GM19193 (cell line): Measurements from ENCODE around the gene BRIP1.

ENCODE experiments used
- POLR2A ChIP-seq: IDR thresholded peaks from 4 replicates; pipeline ENCODE4 v1.6.1; 2011; ENCODE audit not compliant: insufficient read depth, insufficient read length; ENCODE audit errors: extremely low read depth

BRIP1 gene

DNA sequence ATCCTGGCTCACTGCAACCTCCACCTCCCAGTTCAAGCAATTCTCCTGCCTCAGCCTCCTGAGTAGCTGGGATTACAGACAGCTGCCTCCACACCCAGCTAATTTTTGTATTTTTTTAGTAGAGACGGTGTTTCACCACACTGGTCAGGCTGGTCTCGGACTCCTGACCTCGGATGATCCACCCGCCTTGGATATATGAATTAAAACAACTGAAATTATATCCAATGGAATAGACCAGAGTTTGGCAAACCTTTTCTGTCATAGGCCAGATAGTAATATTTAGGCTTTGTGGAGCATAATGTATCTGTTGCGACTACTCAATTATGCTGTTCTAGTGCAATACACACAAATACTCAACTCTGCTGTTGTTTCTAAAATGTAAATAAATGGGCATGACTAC is 178.5 kb downstream of the BRIP1 start:
- TF ChIP-seq POLR2A = no peak

DNA sequence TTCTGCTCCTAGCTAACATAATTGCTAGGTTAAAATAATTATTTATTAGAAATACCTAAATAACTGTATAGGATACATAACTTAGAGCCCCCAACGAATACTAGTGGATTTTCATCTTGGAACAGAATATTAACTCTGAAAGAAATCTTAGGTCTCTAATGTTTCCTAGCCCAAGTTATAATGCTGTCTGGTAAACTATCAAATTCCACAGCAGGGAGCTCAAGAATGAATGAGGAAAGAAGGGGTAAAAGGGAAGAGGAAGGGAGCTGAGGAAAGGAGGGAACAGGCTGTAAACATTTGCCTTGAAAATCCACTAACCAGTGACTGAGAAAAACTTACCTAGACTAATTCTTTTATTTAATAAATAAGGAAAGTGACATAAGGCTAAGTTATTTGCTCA is 179.2 kb downstream of the BRIP1 start:
- no peak for TF ChIP-seq POLR2A

DNA sequence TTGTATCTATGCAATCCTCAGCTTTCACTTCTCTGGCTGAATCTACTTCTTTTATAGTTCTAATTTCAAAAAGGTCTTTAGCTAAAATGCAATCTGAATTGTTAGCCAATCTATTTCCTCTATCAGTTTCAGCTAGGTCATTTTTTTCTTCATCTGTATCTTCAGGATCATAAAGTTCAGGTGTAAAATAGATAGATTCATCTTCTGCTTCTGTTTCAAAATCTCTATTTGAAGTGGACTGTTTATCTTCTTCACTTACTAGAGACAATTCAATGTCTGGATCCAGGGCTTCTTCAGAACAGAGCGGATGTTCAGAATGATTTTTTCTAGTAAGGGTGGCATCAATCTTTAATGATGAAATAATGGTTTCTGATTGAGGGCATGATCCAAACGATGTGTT is 179.9 kb downstream of the BRIP1 start:
- TF ChIP-seq POLR2A = no peak

DNA sequence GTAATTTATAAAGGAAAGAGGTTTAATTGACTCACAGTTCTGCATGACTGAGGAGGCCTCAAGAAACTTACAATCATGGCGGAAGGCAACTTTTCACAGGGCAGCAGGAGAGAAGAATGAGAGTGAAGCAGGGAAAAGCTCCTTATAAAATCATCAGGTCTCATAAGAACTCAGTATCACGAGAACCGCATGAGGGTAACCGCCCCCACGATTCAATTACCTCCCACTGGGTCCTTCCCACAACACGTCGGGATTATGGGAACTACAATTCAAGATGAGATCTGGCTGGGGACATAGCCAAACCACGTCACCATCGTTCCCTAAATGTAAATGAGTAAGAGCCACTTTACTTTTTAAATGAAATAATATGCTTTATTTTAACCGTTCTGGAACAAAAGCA is 182.4 kb downstream of the BRIP1 start:
- no peak for TF ChIP-seq POLR2A

DNA sequence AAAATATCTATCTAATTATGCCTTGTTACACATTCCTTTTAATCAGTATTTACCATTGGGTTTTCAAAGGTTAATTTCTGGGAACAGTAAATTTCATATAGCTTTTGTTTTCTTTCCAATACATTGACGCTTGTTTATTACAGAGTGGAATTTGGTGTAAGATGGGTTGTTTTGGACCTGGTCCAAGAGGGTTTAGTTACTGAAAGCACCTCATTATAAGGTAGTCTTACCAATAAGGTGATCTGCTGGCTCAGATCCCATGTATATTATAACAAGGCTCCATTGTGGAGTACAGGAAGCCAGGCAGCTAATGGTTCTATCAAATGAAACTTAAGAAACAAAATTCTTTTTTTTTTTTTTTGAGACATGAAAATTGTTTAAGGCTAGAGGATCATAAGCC is 185.0 kb downstream of the BRIP1 start:
- TF ChIP-seq POLR2A = no peak

DNA sequence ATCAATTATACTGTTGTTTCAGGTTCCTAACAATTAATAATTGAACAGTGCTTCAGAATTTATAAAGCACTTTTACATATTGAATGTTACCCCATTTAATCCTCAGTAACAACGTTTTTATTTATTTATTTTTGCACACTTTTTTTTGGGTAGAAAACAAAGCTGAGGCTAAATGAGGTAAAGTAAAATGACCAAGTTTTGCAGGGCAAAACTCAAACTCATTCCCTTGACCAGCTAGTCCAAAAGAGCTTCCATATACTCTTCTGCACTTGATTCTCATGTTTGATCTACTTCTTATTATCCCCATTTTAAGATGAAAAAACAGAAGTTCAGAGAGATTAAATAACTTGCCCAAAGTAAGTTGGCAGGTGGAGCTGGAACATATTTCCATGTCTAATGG is 191.2 kb downstream of the BRIP1 start:
- TF ChIP-seq POLR2A = no peak

DNA sequence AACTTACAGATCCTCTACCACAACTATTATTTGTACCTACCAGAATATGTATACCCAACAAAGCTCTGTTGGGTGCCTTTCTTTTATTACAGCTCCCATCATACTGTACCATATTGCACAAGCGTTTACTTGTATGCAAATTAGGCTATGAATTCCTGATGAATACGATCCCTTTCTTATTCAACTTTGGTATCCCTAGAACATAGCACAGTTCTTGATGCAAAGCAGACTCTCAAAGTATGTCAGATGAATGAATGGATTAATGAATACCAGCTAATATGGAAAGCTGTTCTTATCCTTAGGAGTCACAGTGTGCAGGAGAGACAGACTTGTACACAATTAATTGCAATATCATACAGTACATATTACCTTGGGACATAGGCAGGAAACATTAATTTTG is 192.6 kb downstream of the BRIP1 start:
- TF ChIP-seq POLR2A = no peak

DNA sequence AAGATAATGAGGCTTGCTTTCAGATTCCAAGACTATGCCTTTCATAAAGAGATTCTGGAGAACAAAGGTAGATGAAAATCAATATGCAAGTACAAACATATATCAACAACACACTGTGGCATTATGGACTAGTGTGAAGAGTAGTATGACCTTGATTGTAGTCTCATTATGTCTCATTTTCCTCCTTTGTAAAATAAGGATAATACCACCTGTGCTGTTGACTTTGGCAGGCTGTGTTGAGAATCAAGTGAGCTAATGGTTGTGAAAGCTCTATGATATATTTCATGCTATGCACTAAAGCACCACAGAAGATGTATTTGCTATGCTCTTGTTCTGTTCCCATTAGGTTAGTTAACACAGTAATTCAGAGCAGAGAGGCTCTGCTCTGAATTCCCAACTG is 193.8 kb downstream of the BRIP1 start:
- no peak for TF ChIP-seq POLR2A

DNA sequence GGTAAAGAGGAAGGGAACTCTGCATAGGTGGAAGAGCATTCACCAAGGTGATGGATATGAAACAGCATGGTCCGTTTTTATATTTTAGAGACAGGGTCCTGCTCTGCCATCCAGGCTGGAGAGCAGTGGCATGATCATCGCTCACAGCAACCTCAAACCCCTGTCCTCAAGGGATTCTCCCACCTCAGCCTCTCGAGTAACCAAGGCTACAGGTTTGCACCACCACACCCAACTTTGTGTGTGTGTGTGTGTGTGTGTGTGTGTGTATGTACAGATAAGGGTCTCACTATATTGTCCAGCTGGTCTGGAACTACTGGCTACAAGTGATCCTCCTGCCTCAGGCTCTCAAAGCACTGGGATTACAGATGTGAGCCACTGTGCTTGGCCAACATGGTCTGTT is 194.8 kb downstream of the BRIP1 start:
- TF ChIP-seq POLR2A = no peak

DNA sequence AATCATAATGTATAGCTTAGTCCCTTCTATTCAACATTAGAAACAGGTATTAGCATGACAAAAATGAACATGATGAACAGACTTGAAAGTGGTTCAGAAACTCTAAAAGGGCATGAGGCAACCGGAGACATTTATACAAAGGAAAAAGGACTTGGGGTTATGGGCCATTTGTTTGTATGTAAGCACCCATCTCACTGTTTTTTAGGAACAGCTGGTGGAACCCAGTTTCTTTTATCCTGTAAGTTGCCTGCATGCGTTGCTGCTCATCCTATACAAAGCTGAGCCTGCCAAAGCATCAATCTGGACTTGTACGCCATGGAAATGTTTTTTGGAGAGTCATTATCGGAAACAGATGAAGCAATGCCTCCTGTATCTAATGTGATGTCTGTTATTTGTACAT is 200.0 kb downstream of the BRIP1 start:
- no peak for TF ChIP-seq POLR2A

DNA sequence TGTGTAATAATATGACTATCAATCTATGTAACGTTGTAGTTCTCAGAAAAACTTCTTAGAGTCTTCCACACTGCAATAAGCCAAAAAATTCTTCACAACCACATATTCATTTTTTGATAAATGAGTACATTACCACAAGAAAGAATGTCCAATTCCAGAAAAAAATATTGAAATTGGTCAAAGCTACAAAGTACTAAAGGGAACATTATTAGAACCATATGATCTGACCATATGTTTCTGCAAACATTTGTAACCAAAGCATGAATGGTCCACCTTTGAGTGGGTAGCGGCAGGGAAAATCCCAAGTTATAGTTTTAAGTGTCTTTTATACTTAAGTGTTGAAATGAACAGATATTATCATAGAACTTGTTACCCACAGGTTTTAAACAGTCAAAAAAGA is 200.6 kb downstream of the BRIP1 start:
- no peak for TF ChIP-seq POLR2A

DNA sequence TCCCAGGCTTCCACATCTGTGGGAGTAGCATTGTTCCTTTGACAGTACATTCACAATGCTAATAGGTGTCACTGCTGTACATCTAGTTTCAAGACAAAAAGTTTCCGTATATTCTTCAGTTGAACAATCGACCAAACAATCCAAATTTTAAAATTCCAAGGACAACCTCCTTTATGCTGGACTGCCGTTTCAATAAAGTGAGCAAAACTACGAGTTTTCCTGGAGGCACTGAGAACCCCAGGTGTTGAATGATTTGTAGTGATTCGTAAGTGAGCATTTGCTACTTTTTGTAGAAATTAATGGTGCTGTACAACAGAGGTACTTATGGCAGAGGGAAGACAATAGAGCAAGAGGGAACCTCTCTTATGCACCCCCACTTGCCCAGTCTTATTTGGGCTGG is 201.1 kb downstream of the BRIP1 start:
- no peak for TF ChIP-seq POLR2A

DNA sequence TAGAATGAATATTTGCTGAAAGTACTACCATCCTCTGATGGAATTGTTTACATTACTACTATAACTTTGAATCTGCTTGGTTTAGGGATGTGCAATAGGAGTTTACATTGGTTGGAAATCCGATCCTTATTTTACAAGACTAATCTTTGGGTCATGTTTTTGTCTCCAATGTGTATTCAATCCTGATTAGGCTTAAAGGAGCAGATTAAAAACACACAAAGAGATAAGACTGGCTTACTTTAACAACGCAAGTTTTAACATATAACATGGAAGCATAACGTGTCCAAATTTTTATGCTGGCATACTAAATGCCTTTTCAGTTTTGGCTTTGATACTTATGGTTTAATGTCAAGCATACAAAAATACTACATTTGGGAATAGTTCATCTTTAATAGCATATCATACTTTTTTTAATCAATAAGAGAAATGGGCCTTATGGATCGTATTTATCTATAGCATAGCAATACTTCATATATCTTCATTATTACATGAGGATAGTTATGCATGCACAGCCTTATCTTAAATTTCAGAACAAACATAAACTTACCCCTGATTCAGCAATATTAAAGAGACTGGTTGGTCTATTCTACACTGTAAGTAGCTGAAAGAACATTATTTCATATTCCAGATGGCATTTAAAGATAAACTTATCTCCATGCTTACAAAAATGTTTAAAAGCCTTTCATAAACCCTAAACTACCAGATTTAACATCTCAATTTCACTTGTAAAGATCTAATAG is 202.4 kb downstream of the BRIP1 start:
- no peak for TF ChIP-seq POLR2A

DNA sequence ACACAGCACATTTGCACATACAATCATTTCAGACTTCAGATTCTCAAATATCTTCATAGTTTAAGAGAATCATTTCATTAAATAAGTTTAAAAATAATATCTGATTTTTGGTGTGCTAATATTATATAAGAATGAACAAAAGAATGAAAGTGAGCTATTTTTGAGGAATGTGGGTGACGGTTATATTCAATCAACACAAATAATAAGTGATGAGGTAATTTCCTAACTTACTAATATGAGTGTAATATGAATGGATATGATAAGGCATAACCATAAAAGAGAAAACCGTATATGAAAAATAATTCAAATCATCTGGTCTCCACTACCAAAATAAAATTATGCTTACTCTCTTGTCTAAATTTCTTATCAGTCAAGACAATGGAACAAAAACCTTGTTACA is 203.9 kb downstream of the BRIP1 start:
- no peak for TF ChIP-seq POLR2A

DNA sequence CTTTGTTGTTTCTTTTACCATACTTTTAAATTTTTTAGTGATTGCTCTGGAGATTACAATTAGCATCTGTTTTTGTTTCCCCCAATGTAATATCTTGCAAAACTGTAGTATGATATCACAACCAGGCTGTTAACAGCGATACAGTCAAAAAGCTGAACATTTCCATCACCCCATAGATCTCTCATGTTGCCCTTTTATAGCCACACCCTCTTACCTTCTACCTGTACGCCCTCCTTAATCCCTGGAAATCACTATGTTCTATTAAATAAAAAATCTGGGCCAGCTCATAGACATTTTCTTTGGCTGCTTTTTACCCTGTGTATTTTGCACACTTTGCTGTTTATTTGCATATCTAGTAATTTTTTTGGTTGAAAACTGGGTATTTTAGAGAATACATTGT is 205.1 kb downstream of the BRIP1 start:
- no peak for TF ChIP-seq POLR2A

DNA sequence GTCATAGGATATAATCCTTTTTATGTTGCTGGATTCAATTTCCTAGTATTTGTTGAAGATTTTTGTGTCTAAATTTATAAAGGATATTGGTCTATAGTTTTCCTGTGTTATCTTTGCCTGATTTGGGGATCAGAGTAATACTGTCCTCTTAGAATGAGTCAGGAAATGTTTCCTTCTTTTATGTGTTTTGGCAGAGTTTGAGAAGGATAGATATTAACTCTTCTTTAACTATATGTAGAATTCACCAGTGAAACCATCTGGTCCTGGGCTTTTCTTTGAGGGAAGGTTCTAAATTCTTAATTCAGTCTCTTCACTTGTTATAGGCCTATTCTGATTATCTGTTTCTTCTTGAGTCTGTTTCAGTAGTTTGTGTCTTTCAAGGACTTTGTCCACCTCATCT is 206.0 kb downstream of the BRIP1 start:
- TF ChIP-seq POLR2A = no peak

DNA sequence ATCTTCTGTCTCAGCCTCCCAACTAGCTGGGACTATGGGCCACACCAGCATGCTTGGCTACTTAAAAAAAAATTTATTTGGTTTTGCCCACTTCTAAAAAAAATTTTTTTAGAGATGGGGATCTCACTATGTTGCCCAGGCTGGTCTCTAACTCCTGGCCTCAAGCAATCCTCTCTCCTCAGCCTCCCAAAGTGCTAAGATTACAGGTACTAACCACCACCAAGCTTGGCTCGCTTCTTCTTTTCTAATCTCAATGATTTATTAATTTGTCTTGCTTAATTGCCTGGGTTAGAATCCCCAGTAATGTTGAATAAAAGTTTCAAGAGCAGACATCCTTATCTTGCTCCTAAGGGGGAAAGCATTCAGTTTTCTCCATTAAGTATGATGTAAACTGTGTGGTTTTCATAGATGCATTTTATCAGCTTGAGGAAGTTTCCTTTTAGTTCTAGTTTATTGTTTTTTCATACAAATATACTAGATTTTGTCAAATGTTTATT is 206.6 kb downstream of the BRIP1 start:
- no peak for TF ChIP-seq POLR2A

DNA sequence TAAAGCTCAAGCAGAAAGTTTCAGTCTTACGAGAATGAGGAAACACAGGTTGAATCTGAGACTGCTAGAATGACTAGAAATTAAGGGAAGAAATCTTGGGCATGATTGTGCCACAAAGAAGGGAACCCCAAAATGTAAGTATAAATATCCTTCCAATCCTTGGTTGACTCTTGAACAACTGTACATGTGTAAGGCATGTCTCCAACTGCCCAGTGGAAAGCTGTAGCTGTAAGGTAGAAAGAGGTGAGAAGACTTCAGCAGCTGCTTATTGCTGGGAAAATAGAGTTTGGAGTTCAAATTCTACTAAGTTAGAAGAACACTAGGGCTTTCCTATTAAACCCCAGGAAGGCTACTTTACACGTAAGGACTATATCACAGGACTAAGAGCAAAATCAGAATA is 212.6 kb downstream of the BRIP1 start:
- no peak for TF ChIP-seq POLR2A

DNA sequence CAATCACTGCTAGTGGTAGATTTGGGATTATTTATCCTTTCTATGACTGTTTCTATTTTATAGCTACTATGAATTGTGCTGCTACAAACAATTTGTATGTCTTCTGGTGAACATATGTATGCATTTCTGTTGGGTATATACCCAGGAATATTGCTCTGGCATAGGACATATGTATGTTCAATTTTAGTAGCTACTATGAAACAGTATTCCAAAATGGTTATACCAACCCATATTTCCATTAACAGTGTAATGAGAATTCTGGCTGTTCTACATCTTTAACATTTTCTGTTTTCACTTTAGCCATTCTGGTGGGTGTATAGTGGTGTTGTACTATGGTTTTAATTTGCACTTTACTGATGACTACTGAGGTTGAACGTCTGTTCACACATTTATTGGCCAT is 214.7 kb downstream of the BRIP1 start:
- no peak for TF ChIP-seq POLR2A
